GM12864 (cell line): Measurements from ENCODE around the gene PHTF2.

ENCODE experiments used
- DNase-seq: peaks from one replicate; pipeline ENCODE4 v3.0.0-alpha.2; 2011; ENCODE audit warnings: low read depth
- H3K4me3 ChIP-seq: 2 replicates; pipeline ENCODE4 v1.5.1; 2011; ENCODE audit warnings: mild to moderate bottlenecking, low read depth, low read length, control low read depth
- CTCF ChIP-seq: IDR thresholded peaks from 2 replicates; pipeline ENCODE4 v1.5.1; 2011; ENCODE audit warnings: low read depth, mild to moderate bottlenecking, moderate library complexity, low read length, control low read depth, inconsistent platforms; ENCODE audit errors: missing control alignments

Gene PHTF2

GRCh38 chr7:78002715-78003114 lies 204.1 kb downstream of the PHTF2 start:
- DNase-seq = no peak
- TF ChIP-seq CTCF = no peak
- no peak overlapping the region for H3K4me3 ChIP-seq

GRCh38 chr7:78006063-78006755 lies 207.6 kb downstream of the PHTF2 start:
- TF ChIP-seq CTCF = no peak
- no peak overlapping the region for H3K4me3 ChIP-seq
- no peak for DNase-seq
